NCI-H69 (cell line): Measurements from ENCODE around the gene CYP1A1.
A peak's percentile ranks its signal among the peaks of the same experiment; 100 is the strongest.
"Not testable (repeated sequence)": the region's sequence is repeated elsewhere in the genome, so short reads cannot be mapped to it uniquely, and the experiment has no call there.

Experiments used
- DNase-seq: peaks from one replicate; lab custom pipeline; 2025; lab: John Stamatoyannopoulos, UW

CYP1A1 gene

DNA sequence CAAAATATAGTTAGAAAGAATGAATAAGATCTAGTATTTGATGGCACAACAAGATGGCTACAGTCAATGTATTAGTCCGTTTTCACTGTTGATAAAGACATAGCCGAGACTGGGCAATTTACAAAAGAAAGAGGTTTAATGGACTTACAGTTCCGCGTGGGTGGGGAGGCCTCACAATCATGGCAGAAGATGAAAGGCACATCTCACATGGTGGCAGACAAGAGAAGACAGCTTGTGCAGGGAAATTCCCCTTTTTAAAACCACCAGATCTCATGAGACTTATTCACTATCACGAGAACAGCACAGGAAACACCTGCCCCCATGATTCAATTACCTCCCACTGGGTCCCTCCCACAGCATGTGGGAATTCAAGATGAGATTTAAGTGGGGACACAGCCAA is 12.9 kb upstream of the CYP1A1 start:
- not testable (repeated sequence) for DNase-seq

DNA sequence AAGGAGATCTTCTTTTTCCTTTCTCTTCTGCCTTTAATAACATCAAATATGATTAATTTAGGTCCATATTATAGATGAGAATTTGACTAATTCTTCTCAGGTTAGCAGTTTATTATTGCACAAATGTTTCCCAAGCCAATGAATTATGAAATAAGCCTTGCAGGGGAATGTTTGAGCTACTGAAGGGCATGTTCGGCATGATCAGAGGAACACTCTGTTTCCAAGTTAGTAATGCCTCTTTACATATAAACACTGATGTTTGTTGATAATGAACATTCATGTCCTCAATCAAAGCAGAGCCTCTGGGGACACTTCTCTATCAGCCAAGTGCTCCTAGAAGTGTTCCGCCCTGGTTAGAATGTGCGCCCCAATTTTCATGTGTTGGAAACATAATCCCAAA is 10.0 kb upstream of the CYP1A1 start:
- no peak for DNase-seq

DNA sequence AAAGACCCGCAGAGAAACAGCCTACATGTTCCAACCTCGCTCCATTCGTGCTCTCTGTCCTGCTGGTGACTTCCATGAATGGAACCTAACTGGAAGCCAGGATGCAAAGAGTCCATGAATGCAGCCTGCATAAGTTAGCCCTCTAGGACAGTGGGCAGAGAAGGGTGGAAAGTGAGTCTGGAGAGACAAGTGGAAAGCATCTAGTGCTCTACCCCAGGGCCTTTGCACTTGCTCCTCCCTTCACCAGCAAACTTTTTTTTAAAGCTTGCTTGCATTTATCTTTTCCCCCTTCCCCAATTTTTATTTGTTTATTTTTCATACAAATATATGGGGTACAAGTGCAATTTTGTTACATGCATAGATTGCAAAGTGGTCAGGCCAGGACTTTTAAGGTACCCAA is 7.9 kb upstream of the CYP1A1 start:
- DNase-seq, result no peak

DNA sequence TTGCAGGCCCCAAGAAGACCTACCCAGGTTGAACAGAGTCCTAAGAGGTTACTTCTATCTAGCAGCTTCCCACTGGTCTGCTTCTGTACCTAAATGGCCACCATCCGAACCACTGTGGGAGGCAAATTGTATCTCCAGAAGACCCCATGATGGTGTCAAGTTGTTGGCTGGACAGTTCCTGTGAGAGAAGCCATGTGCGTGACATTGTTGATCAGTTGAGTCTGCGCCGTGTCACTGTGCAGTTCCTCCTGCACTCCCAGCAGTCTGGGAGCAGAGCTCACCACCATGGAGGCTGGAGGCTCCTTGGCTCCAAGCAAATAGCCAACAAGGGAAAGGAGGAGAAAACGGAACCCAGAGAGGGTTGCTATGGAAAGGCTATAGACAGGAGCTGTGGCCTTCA is 7.5 kb upstream of the CYP1A1 start:
- DNase-seq, result no peak

DNA sequence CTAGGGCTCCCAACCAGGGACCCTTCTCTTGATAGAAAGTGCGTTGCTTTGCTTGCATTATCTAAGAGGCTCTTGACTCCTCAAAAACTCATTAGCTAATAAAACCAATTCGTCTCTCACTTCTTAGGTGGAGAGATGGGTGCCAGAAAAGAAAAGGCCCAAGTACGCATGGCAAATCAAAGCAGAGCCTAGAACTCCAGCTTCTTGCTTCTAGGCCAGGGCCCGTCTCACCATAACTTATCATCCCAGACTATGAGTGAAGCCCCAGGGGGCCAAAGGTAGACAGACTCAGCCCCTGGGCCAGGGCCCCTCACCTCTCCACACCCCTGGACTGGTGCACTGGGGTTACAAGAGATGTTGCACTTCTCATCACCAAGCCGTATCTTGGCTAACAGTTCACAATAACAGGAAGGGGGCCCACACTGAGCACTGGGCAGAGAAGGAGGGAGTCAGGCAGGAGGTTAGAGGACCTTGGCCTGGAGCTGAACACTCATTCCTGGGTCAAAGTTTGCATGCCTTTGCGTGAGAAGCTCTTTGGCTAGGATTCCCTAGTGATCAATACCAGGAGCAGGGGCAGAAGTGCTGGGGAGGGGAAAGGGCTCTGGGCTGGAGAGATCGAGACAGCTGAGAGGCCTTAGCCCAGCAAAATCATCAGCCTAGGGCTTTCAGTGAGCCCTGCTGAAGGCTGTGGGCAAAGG is 5.4 kb upstream of the CYP1A1 start:
- no peak for DNase-seq

DNA sequence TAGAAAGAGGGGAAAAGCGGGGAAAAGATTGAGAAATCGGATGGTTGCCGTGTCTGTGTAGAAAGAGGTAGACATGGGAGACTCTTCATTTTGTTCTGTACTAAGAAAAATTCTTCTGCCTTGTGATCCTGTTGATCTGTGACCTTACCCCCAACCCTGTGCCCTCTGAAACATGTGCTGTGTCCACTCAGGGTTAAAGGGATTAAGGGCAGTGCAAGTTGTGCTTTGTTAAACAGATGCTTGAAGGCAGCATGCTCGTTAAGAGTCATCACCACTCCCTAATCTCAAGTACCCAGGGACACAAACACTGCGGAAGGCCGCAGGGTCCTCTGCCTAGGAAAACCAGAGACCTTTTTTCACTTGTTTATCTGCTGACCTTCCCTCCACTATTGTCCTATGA is 4.0 kb upstream of the CYP1A1 start:
- DNase-seq, result not testable (repeated sequence)

DNA sequence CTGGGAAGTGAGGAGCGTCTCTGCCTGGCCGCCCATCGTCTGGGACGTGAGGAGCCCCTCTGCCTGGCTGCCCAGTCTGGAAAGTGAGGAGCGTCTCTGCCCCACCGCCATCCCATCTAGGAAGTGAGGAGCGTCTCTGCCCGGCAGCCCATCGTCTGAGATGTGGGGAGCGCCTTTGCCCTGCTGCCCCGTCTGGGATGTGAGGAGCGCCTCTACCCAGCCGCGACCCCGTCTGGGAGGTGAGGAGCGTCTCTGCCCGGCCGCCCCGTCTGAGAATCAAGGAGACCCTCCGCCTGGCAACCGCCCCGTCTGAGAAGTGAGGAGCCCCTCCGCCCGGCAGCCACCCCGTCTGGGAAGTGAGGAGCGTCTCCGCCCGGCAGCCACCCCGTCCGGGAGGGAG is 3.4 kb upstream of the CYP1A1 start:
- not testable (repeated sequence) for DNase-seq

DNA sequence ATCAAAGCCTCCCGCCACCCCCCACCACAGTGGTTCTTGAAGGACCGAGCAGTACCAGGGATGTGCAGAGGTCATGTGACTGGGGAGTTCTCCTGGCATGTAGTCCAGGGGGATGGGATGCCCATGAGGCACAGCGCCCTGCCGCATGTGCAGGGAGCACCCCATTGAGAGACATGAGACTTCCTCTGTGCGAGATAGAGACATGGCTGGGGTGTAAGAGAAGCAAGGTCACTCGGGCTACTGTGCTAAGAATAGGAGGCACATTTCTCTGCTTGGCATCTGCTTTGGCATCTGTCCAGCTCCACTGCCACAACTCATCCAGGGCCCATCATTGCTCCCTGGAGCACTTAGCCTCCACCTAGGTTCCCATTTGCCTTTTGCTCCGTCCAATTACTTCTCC is 2.4 kb upstream of the CYP1A1 start:
- peak; percentile 46 for DNase-seq

DNA sequence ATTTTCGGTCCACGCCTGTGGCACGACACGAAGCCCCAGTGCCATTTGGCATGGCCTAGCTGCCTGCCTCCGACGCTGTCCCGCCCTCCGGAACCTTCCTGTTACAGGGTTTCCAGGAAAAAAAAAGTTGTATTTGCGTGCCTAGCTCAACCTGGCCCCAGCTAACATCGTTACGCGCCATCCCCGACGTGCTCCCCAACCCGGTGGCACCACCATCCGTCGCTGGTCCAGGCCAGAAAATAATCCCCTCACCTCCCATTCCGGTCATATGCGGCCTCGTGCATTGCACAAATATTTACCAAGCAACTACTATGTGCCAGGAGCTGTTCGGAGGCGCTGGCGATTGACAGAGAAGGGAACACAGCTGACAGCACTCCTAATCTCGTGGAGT is 1.4 kb upstream of the CYP1A1 start:
- no peak for DNase-seq

DNA sequence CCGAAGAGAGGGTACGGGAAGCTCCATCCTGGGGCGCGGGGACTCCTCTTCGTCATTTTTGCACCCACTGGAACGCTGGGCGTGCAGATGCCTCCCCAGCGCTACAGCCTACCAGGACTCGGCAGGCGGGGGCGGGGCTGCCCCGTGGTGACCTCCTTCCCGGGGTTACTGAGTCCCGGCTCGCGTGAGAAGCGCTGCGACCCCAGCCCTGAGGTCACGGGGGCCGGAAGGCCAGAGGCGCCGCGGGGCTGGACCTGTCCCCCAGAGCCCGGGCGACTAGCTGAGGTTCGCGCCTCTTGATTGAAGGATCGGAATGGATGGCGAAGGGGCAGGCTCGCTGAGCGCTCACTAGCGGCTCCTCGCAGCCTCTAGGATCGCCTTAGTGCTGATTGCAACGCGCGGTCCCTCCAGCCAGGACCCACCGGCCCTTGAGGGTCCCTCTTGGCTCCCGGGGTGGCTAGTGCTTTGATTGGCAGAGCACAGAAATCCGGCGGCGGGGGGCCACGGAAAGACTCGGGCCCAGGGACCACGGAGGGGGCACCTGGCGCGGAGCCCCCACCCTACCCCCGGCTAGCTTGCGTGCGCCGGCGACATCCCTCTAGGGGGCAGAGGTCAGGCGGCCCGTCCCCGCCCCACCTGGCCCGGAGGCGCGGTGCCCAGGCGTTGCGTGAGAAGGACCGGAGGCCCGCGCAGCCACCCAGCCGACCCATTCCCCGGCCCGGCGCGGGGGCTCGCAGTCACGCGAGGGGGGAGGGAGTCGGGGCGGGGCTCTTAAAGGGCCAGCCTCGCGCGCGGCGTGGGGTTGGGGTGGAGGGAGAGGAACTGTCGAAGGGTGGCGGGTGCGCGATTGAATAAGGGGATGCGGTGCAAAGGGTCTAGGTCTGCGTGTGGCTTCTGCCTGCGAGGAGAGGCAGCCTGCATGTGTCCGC is 781 bp upstream of the CYP1A1 start:
- peak; percentile 18 for DNase-seq

DNA sequence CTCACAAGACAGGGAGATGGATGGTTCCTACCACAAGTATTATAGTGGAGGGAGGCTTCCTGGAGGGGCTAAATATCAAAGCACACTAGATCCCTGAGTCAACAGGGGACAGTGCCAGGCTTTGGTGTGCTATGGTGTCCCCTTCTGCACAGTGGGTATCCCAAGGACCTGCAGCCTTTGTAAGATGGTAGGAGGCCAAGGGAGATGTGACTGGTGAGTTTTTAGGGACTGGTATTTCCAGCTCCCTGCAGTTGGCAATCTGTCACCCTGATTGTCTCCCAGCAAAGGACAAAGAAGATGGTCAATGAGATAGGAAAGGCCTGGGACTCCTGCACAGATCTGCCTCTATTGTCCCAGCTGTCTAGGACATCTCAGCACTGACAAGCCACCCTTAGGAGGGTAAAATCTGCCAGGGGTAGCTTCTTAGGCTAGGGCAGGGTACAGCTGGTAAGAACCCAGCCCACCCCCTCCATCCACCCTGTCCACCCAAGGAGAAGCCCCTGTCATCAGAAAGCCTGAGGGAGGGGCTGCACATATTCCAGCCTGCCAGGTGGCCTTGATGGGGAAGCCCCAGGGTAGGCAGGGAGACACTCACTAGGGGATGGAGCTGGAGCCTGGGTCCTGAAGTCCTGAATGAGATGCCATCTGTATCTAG is 631 bp downstream of the CYP1A1 start:
- no peak for DNase-seq

DNA sequence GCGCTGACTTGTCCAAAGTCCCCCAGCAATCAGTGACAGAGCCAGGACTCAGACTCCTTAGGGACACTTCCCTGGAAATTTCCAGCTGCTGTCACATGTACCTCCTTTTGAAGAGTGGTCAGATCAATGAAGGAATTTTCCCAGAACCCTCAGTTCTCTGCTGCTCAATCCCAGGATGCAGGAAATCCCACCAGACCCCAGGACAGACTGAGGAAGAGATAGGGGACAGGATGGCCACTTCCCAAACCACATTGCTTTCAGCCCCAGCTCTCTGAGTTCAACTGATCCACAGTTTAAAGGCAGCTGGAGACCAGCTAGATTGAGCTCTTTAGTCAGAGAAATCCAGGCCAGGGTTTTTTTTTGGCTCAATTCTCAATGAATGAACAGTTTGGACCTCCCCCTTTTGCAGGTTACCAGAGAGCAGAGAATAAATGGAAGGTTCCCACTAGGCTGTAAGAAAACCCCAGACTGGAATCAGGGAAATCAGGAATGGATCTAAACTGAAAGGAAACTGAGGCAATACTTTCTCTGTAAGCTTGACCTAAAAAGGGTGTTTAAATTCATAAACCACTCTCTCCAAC is 1.5 kb downstream of the CYP1A1 start:
- DNase-seq, result peak; percentile 68

DNA sequence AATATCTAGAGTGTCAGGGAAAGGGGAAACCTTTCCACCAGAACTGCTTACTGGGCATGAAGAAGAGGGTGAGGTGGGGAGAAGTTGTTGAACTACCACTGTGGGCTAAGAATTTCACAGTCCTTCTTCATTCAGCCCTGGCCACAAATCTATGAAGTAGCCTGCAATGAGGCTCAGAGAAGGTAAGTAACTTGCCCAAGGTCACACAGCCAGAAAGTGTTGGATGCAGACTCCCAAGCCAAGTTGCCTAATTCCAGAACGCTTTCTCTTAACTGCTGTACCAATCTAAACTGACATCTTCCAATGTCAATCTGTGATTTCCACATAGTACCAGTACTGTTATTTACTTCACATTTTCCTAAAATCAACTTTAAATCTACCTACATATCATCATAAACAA is 2.1 kb downstream of the CYP1A1 start:
- DNase-seq, result no peak

DNA sequence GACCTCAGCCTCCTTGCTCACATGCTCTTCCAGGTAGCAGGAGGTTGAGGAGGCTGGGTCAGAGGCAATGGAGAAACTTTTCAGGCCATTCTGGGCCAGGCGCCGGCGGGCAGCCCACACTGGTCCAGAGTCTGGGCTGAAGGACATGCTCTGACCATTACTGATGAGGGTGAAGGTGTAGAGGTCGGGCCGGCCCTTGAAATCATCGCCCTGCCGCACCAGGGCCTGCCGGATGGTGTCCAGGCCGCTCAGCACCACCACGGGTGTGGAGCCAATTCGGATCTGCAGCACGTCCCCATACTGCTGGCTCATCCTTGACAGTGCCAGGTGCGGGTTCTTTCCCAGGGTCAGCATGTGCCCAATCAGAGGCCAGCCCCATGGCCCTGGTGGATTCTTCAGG is 2.7 kb downstream of the CYP1A1 start:
- DNase-seq, result no peak

DNA sequence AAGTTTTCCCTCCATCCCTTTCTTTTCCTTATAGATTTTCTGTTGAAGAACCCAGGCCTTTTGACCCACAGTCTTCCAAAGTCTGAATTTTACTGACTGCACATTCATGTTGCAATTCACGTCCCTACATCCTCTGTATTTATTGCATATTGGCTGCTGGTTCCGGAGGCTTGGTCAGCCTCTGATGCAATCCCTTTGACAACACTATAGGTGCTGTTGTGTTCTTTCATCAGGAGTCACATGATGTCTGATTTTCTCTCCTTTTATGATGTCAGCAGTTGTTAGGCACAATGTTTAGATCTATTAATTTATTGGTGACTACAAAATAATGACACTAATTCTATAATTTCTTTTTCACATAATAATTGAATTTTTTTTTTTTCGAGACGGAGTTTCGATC is 8.7 kb downstream of the CYP1A1 start:
- DNase-seq, result no peak

DNA sequence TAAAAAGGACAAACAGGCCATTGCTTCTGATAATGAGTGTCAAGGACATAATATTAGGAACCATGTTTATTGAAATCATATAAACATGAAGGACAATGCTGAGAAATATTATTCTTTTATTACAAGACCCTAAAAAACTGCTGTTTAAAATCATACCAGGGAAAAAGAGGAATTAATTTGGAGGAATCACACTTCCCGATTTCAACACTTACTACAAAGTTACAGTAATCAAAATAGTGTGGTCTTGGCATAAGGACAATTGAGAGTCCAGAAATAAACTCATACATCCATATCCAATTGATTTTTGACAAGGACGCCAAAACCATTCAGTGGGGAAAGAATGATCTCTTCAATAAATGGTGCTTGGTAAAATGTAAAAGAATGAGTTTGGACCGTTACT is 13.0 kb downstream of the CYP1A1 start:
- no peak for DNase-seq

DNA sequence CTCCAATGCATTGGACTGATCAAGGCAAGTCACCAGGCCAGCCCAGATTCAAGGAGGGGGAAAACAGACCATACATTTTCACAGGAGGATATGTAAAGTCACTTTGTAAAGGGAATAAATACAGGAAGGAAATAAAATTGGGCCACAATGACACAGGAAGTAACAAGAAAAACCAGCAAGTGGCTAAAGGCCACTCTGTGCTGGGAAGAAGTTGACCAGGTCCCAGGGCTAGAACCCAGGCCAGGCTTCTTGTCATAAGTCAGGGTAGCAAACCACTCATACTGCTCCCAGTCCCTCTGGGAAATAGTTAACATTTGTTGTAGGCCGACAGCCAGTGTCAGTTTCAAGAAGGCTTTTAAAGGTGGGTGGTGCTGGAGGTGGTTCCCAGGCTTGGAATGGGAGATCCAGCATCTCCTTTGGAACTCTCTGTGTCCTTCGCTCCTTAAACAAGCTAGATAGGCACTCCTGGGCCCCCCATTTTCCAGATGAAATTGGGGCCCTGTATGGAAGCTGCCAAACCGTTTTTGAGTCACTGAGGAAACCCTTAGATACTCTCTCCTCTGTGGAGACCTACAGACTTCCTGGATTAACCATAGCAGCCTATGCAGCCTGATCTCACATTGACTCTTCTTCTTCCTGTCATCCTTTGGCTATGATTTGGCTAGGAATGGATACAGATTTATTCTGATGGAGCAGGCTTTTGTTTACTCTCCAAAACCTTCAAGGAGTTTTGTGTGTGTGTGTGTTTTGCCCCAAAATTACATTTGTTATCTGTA is 14.8 kb downstream of the CYP1A1 start:
- DNase-seq, result no peak

DNA sequence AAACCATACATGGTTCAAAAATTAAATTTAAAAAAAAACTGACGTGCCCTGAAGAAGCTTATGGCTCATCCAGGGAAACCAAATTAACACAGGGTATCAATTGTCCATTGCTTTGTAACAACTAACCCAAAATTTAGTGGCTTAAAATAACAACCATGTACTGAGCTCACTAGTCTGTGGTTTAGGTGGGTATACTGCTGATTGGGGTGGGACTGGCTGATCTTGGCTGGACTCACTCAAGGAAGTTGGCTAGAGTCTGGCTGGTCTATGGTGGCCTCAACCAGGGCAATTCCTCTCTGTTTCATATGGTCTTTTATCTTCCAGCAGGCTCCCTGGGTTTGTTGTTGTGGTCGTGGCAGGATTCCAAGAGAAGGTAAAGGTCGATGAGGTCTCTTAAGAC is 15.4 kb downstream of the CYP1A1 start:
- DNase-seq, result no peak

DNA sequence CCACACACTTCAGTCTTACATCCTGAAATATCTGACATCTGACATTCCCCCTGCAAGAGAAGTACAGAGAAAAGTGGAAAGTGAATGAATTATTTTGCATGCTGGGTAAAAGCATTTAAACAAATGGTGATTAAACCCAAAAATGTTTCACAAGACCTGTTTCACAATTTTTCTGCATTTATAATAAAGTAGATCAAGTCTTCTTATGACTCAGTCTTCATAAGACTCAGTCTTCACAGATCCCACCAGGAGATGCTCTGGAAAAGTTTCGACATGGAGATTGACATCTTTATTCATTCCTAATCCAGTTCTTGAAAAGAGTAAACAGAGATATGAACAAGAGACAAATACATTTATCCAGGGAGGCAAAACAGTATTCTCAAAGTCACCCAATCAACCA is 16.3 kb downstream of the CYP1A1 start:
- DNase-seq, result no peak

DNA sequence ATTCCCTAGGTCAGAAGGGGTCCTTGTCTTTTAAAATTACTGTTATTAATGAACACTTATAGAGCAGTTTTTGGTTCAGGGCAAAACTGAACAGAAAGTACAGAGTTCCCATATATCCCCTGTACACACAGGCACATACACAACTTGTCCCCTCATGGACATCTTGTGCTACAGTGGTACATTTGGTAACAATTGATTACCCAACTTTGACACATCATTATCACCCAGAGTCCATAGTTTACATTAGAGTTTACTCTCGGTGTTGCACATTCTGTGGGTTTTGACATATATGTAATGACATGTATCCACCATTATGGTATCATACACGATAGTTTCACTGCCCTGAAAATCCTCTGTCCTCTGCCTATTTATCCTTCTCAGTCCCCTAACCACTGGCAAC is 28.5 kb downstream of the CYP1A1 start:
- DNase-seq, result no peak

DNA sequence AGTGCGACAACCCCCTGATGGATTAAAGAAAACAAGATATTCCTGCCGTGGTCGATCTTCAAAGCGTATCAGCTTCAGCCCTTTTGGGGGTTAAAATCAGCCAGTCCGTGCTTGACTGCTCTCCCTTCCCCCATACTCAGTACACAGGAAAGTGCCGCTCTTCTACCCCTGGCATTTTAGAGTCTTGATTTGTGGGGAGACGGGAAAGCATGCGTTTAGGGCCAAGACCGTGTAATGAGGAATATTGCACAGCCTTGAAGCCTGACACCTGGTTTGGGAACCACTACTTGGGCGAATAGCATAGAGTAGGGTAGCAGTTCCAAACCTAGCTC is 29.0 kb downstream of the CYP1A1 start:
- no peak for DNase-seq
